ENCODE data around the gene SYT17.

SYT17 gene

GRCh38 chr16:19179546-19180490 lies 11.8 kb downstream of the SYT17 start:
- H3K4me3 ChIP-seq (ENCODE audit: low read depth, low read length) = no peak overlapping the region
- DNase-seq (ENCODE audit: low read depth) = peak; percentile 78
- peak; percentile 69 for TF ChIP-seq CTCF (IDR thresholded peaks at IDR 0.05; ENCODE audit: insufficient read depth, low read depth, low read length, missing control alignments)

GRCh38 chr16:19180741-19181140 lies 12.7 kb downstream of the SYT17 start:
- TF ChIP-seq CTCF (IDR thresholded peaks at IDR 0.05; ENCODE audit: insufficient read depth, low read depth, low read length, missing control alignments) = no peak
- no peak for DNase-seq (ENCODE audit: low read depth)
- no peak overlapping the region for H3K4me3 ChIP-seq (ENCODE audit: low read depth, low read length)

GRCh38 chr16:19182481-19182880 lies 14.4 kb downstream of the SYT17 start:
- no peak for DNase-seq (ENCODE audit: low read depth)
- no peak for TF ChIP-seq CTCF (IDR thresholded peaks at IDR 0.05; ENCODE audit: insufficient read depth, low read depth, low read length, missing control alignments)
- no peak overlapping the region for H3K4me3 ChIP-seq (ENCODE audit: low read depth, low read length)

- no peak overlapping the region for H3K4me3 ChIP-seq (ENCODE audit: low read depth, low read length)
- DNase-seq (ENCODE audit: low read depth) = no peak
- no peak for TF ChIP-seq CTCF (IDR thresholded peaks at IDR 0.05; ENCODE audit: insufficient read depth, low read depth, low read length, missing control alignments)
These were observed 15.1 kb downstream of the SYT17 start for GRCh38 chr16:19183187-19183586.

- DNase-seq (ENCODE audit: low read depth) = no peak
- no peak for TF ChIP-seq CTCF (IDR thresholded peaks at IDR 0.05; ENCODE audit: insufficient read depth, low read depth, low read length, missing control alignments)
These were observed 16.9 kb downstream of the SYT17 start for GRCh38 chr16:19184823-19185509.

GRCh38 chr16:19185510-19185851 lies 17.4 kb downstream of the SYT17 start:
- no peak for TF ChIP-seq CTCF (IDR thresholded peaks at IDR 0.05; ENCODE audit: insufficient read depth, low read depth, low read length, missing control alignments)
- no peak for DNase-seq (ENCODE audit: low read depth)

More at GRCh38 chr16:19184823-19185509, 16.9 kb downstream of the SYT17 start:
- H3K4me3 ChIP-seq (ENCODE audit: low read depth, low read length) = no peak overlapping the region

More at GRCh38 chr16:19185510-19185851, 17.4 kb downstream of the SYT17 start:
- no peak overlapping the region for H3K4me3 ChIP-seq (ENCODE audit: low read depth, low read length)
